ENCODE measurements around the gene TTLL5. TPM values are rescaled to one million over a fixed set of nuclear protein-coding genes. Genes with fewer than 3 reads are reported as not detected.
"Not testable (repeated sequence)": the region's sequence is repeated elsewhere in the genome, so short reads cannot be mapped to it uniquely, and the experiment has no call there.

The TTLL5 gene
- total RNA-seq, 1 experiment from 2014 or later = 28.2 TPM

DNA sequence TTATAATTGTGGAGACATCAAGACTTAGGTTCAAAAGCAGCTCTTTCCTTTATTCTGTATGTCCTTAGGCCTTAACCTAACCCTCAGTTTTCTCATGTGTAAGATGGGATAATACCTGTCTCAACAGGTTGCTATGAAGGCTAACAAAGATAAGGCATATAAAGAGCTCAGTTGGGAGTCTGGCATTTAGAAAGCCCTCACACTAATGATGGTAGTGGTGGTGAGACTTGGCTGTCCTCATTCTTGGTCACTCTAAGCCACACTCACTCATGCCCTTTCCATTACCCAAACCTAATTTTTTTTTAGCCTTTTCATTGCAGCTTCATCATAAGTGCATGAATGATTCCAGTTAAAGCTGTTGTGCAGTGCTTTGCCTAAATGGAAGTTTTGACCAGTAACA, 183.4 kb downstream of the TTLL5 start:
- Histone ChIP-seq H3K36me3 (no peaks in the 10 kb centered on the region), H3K27me3 (no peaks in the 10 kb centered on the region), H3K27ac (no peak overlapping the region), H3K4me1 (no peaks in the 10 kb centered on the region), H3K9me3 (replicated peaks) (no peaks in the 10 kb centered on the region), H3K4me3 (no peak overlapping the region)
- no peak for DNase-seq

DNA sequence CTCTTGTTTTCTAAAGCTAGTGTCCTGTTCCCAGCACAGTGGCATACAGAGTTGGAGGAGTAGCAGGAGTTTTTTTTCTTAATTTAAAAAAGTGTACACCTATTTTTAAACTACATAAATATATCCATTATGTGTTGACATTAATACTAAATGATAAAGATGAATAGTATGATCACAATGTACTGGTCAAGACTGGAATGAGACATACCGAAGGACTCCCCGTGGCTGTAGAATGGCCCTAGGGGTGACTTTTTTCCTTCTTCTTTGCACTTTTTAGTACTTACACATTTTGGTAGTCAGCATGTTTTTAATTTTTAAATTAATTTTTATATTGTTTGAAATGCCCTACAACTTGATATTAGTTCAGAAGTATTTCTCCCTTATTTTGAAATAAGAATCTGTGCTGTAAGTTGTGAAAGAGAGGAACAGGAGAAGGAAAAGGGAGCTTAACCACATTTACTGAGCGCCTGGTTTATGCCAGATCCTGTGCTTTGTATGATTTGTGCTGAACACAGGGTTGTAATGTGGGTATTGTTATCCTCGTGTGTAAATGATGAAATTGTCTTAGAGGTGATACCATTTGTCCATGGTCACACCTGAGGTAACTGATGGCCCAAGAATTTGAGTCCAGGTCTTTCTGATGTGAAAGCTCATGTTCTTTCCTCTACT, 184.2 kb downstream of the TTLL5 start:
- DNase-seq = no peak
- Histone ChIP-seq H3K4me1 (no peaks in the 10 kb centered on the region), H3K4me3 (no peak overlapping the region), H3K27ac (no peak overlapping the region), H3K9me3 (replicated peaks) (no peaks in the 10 kb centered on the region), H3K36me3 (no peaks in the 10 kb centered on the region), H3K27me3 (no peaks in the 10 kb centered on the region)

DNA sequence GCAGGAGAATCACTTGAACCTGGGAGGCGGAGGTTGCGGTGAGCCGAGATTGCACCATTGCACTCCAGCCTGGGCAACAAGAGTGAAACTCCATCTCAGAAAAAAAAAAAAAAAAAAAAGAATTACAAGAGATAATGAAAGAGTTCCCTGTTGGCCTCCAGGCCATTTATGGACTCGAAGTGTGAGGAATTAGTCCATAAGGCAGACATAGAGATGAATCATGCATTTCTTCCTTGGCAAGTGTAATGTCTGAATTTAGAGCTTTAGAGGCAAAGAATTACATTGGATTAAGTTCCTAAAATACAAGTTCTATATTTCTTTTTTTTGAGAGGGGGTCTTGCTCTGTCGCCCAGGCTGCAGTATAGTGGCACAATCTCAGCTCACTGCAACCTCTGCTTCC, 185.6 kb downstream of the TTLL5 start:
- DNase-seq; H3K27me3 ChIP-seq; H3K36me3 ChIP-seq; H3K4me1 ChIP-seq; H3K27ac ChIP-seq; H3K4me3 ChIP-seq; H3K9me3 ChIP-seq (replicated peaks): not testable (repeated sequence)

DNA sequence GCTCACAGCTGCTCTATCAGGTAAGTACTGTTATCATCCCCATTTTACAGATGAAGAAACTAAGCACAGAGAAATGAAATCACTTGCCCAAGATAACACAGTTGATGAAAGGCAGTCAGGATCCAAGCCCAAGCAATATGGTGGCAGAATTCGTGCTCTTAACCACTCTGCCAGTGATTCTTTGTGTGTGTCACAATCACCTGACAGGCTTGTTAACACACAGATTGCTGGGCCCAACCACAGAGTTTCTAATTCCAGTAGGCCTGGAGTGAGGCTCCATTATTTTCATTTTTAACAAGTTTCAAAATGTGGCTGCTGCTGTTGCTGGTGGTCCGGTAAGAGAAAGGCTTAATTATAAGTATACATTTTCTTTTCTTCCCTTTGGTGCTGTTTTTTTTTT, 186.5 kb downstream of the TTLL5 start:
- no peak overlapping the region for H3K27ac ChIP-seq
- H3K4me1 ChIP-seq = no peaks in the 10 kb centered on the region
- no peaks in the 10 kb centered on the region for H3K36me3 ChIP-seq
- H3K27me3 ChIP-seq = no peaks in the 10 kb centered on the region
- DNase-seq = no peak
- H3K4me3 ChIP-seq = no peak overlapping the region
- no peaks in the 10 kb centered on the region for H3K9me3 ChIP-seq (replicated peaks)

DNA sequence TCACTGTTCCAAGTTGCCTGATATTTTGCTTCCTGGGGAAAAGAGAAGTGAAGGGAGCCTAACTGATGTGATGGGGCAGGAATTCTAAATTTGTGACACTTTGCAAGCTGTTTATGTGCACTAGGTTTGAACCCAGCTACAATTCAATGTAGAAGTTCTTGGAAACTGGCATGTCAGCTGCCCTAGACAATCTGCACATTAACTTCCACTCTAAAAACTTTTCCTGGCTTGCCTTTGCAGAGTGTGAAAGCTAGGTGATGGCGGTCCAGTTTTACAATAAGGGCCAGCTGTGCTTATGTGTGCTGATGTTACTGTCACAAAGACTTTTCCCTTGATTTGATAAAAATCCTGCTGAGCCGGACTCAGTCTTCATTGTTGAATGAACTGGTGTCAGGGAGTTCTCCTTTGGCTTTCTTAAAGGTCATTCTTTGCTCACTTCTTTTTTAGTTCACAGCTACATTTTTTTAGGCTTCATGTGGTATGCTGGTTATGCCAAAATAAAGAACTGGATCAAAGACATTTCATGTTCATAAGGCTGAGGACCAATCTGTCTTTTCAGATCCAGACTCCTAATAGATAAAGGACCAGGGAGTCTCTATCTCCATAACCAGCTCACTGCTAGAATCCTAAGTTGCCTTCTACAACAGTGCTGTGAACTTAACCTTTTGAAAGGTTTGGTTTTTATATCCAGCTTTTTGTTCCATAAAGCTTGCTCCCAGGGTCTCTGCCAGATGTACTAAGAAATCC, 187.3 kb downstream of the TTLL5 start:
- no peak for DNase-seq
- Histone ChIP-seq H3K4me3 (no peak overlapping the region), H3K27me3 (no peaks in the 10 kb centered on the region), H3K9me3 (replicated peaks) (no peaks in the 10 kb centered on the region), H3K4me1 (no peaks in the 10 kb centered on the region), H3K27ac (no peak overlapping the region), H3K36me3 (no peaks in the 10 kb centered on the region)

DNA sequence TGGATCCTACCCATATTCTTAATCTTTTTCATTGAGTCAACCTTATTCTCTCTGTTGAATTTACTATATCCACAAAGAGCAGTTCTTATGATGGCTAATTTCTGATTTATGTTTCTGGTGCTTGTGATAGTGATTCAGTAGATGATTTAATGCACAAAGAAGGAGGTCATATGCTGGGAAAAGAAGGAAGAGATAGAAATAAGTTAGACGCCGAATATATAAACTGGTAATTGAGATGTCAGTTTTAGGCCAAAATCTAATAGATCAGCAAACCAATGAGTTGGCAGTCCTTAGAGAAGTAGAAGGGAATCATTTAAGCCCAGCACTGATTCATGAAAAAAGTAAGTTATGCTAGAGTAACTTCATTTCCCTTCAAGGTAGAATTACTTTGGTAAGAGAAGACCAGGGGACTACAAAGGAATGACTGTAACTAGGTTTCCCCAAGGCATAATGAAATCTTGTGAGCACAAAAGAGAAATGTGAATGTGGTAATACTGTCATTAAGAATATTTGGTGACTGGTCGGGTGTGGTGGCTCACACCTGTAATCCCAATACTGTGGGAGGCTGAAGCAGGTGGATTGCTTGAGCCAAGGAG, 188.4 kb downstream of the TTLL5 start:
- Histone ChIP-seq H3K27ac (no peak overlapping the region), H3K9me3 (replicated peaks) (no peaks in the 10 kb centered on the region), H3K4me1 (no peaks in the 10 kb centered on the region), H3K4me3 (no peak overlapping the region), H3K27me3 (no peaks in the 10 kb centered on the region), H3K36me3 (no peaks in the 10 kb centered on the region)
- no peak for DNase-seq

DNA sequence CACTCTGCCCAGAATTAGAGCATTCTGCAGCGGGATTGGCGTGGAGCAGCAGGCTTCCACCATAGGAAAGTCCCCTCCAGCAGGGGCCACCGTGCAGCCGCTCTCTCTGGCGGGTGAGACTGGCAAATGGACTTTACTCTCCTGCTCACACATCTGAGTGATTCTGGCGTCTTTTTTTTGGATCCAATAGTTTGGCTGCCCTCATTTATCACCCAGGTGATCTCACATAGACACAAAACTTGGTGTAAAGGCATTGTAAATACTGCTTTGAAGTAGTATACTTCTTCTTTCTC, 190.5 kb downstream of the TTLL5 start:
- no peak for DNase-seq
- Histone ChIP-seq H3K4me3 (no peak overlapping the region), H3K27me3 (no peaks in the 10 kb centered on the region), H3K36me3 (peaks cover 5% of the 10 kb centered on the region; the same call in 1 of the 2 replicates), H3K27ac (no peak overlapping the region), H3K4me1 (no peaks in the 10 kb centered on the region), H3K9me3 (replicated peaks) (no peaks in the 10 kb centered on the region)

DNA sequence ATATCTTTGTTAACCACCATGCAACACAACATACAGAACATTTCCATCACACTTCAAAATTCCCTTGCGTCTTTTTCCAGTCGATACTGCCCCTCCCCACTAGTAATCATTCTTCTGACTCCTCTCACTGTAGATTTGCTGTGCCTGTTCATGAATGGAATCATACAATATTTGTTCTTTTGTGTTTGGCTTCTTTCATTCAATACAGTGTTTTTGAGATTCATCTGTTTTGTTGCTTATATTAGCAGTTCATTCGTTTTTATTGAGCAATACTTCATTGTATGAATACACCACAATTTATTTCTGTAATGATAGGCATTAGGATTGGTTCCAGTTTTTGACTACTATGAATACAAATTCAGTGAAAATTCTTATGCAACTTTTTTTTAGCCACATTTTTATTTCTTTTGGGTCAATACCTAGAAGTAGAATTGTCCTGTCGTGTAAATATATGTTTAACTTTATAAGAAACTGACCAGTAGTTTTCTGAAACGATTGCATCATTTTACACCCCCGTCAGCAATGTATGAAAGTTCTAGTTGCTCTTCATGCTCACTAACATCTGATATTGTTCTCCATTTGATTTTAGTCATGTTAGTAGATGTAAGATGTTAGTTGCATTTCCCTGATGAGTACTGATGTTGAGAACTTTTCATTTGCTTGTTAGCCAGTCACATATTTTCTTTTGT, 193.2 kb downstream of the TTLL5 start:
- Histone ChIP-seq H3K4me1 (no peaks in the 10 kb centered on the region), H3K4me3 (no peak overlapping the region), H3K36me3 (peaks cover 5% of the 10 kb centered on the region; the same call in 1 of the 2 replicates), H3K27me3 (no peaks in the 10 kb centered on the region), H3K27ac (no peak overlapping the region), H3K9me3 (replicated peaks) (no peaks in the 10 kb centered on the region)
- DNase-seq = no peak

DNA sequence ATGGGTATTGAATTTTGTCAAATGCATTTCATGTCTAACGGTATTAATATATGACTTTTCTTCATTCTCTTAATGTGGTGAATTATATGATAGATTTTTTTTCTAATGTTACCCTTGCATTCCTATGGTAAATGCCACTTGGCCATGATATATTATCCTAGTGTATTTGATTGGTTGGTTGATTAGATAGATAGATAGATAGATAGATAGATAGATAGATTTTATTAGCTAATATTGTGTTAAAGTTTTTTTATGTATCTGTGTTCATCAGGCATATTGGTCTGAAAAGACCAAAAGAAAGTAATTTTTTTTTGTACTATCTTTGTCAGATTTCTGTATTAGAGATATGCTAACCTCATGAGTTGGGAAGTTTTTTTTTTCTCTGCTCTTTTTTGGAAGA, 196.2 kb downstream of the TTLL5 start:
- no peak overlapping the region for H3K27ac ChIP-seq
- no peaks in the 10 kb centered on the region for H3K27me3 ChIP-seq

DNA sequence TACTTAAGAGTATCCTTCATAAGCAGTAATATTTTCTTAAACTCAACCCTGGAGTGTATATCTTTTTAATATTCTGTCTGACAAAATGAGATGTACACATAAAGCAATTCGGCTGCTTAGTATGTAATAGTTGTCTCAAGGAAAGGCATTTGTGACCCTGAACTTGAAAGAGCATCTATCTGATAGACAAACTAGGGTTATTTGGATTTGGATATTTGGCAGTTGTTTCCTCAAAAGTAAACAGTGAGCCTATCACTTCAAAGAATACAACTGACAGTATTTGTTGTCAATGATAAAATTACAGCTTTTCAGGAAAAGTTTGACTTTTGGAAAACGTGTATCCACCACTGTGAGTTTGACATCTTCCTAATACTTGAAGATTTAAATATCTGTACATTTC, 197.3 kb downstream of the TTLL5 start:
- peaks cover 5% of the 10 kb centered on the region; the same call in 1 of the 2 replicates for H3K36me3 ChIP-seq
- no peaks in the 10 kb centered on the region for H3K4me1 ChIP-seq
- no peaks in the 10 kb centered on the region for H3K27me3 ChIP-seq
- H3K9me3 ChIP-seq (replicated peaks) = no peaks in the 10 kb centered on the region
- DNase-seq = no peak
- H3K4me3 ChIP-seq = no peak overlapping the region
- H3K27ac ChIP-seq = no peak overlapping the region

More for the DNA sequence above, 196.2 kb downstream of the TTLL5 start:
- Histone ChIP-seq H3K4me3 (no peak overlapping the region), H3K4me1 (no peaks in the 10 kb centered on the region), H3K9me3 (replicated peaks) (no peaks in the 10 kb centered on the region), H3K36me3 (peaks cover 5% of the 10 kb centered on the region; the same call in 1 of the 2 replicates)
- no peak for DNase-seq

DNA sequence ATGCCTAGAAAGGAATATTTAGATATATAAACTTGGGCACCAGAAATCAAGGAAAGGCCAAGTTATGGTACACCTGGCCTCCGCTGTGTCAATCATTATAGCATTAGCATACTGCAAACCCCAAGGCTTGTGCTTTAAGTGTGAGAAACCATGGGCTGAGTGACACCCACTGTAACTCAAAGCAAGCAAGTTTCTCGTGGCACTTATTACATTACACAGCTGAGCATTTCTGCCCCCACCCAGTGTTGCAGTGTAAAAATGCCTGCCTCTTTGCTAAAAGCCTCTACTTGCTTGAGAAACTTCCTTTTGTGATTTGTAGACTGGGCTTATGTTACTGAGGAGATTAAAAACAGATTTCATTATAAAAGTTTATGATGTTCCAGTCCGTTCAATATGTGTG, 198.7 kb downstream of the TTLL5 start:
- no peaks in the 10 kb centered on the region for H3K27me3 ChIP-seq
- H3K27ac ChIP-seq = no peak overlapping the region
- H3K4me3 ChIP-seq = no peak overlapping the region

DNA sequence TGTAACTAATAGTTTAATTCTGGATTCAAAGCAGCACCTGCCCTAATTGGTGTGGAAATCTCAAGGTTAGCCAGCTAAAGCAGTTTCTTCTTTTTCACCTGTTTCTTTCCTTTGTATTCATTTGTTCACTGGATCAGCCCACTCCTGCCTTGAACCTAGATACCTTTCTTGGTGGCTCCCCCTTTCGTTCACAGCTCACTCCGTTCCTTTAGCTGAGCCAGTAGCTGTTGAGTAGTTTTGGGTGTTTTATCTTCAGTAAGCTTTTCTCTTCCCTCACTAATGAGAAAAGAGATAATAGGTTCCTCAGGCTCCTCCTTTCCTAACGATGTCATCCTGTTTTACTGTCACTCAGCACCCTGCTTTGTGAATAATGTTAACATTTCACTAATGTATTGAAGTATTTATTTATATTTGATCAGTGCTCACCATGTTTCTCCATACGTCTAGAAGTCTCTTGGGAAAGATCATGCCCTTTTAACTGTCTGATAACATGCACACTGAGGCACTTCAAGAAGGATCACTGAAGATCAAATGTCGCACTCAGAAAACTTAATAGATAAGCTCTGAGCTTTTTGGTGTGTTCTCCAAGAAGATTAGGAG, 199.6 kb downstream of the TTLL5 start:
- Histone ChIP-seq H3K27me3 (no peaks in the 10 kb centered on the region), H3K4me3 (no peak overlapping the region), H3K9me3 (replicated peaks) (no peaks in the 10 kb centered on the region), H3K27ac (no peak overlapping the region), H3K4me1 (no peaks in the 10 kb centered on the region), H3K36me3 (peaks cover 1% of the 10 kb centered on the region; the same call in 1 of the 2 replicates)
- DNase-seq = no peak

More for the DNA sequence above, 198.7 kb downstream of the TTLL5 start:
- peaks cover 5% of the 10 kb centered on the region; the same call in 1 of the 2 replicates for H3K36me3 ChIP-seq
- no peak for DNase-seq
- no peaks in the 10 kb centered on the region for H3K9me3 ChIP-seq (replicated peaks)
- no peaks in the 10 kb centered on the region for H3K4me1 ChIP-seq

DNA sequence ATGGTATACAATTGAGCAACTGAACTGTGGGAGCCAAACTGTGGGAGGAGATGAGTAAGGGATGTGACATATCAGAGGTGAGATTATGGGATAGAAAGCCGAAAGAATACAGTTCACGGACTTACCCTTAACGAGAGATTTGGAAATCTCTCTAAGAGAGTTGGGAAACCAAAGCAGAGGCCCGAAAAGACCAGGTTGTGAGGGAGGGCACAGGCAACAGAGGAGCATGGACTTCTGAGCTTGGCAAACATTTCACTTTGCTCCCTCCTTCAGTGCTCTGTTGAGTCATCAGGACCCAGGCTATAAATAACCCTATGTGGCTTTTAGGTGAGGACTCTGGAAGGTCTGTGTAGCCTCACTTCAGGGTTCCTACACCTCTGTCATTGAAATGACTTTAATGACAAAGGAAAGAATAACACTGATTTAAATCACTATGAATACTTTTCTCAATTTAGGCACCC, 200.1 kb downstream of the TTLL5 start:
- no peaks in the 10 kb centered on the region for H3K9me3 ChIP-seq (replicated peaks)
- no peaks in the 10 kb centered on the region for H3K27me3 ChIP-seq
- no peak for DNase-seq
- H3K4me1 ChIP-seq = no peaks in the 10 kb centered on the region
- no peak overlapping the region for H3K4me3 ChIP-seq
- H3K27ac ChIP-seq = no peak overlapping the region
- H3K36me3 ChIP-seq = no peaks in the 10 kb centered on the region

DNA sequence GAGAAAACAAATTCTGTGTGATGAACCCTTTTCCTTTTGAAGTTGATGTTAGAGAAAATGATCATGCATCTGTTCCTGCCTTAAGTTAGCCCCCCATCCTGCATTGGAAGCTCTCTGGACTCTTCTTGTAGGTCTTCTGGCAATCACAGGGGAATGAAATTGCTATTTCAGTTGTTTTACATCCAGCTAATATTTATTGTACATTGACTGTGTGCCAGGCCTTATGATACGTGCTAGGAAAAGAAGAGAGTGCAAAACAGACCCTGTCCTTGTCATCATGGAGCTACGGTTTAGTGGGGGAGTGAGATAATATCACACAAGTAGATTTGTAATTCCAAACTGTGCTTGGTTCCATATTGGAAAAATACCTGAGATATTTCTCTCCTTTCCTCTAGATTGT, 202.2 kb downstream of the TTLL5 start:
- no peak overlapping the region for H3K4me3 ChIP-seq
- H3K36me3 ChIP-seq = no peaks in the 10 kb centered on the region
- no peaks in the 10 kb centered on the region for H3K27me3 ChIP-seq
- 0 out of 2 replicates have a peak, but pooled peaks cover under 1% of the 10 kb centered on the region for H3K4me1 ChIP-seq
- H3K9me3 ChIP-seq (replicated peaks) = no peaks in the 10 kb centered on the region
- H3K27ac ChIP-seq = no peak overlapping the region
- DNase-seq = no peak

DNA sequence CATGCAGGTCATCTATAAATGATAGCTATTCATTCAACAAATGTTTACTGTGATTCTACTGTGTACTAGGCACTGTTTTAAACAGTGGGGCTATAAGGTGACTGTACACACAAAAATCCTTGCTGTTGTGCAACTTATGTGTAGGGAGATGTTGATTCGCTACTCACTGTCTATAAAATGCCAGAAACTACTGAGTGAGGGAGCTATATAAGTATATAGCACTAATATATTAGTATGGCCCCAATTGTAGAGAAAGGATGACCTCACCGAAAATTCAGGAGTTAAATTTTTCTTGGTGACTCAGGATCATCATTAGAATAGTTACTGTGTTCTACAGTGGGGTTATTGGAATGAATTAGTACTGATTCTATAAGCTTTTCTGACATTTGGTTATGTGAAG, 203.3 kb downstream of the TTLL5 start:
- H3K36me3 ChIP-seq = no peaks in the 10 kb centered on the region
- DNase-seq = no peak
- no peak overlapping the region for H3K4me3 ChIP-seq
- H3K27me3 ChIP-seq = no peaks in the 10 kb centered on the region
- peaks cover 9% of the 10 kb centered on the region; the same call in 1 of the 2 replicates for H3K4me1 ChIP-seq
- no peak overlapping the region for H3K27ac ChIP-seq
- H3K9me3 ChIP-seq (replicated peaks) = no peaks in the 10 kb centered on the region
